Stomach smooth muscle (tissue), 2 donors: Measurements from ENCODE around the gene TBC1D20.

Source experiments
- H3K27ac ChIP-seq: one replicate; pipeline ENCODE4 v1.7.0; 2013; ENCODE audit warnings: mild to moderate bottlenecking, low read length, inconsistent platforms
- H3K27me3 ChIP-seq, 2 donors: one replicate each; pipeline ENCODE4 v1.7.0; 2013; ENCODE audit warnings: low read length in 2 of 2; ENCODE audit not compliant: insufficient read depth in 2 of 2, control insufficient read depth in 1 of 2
- H3K36me3 ChIP-seq, 2 donors: one replicate each; pipeline ENCODE4 v1.7.0; 2013; ENCODE audit warnings: low read length in 2 of 2; ENCODE audit not compliant: control insufficient read depth in 2 of 2, insufficient read depth in 2 of 2
- H3K4me1 ChIP-seq: one replicate; pipeline ENCODE4 v1.7.0; 2013; ENCODE audit warnings: low read length; ENCODE audit not compliant: control insufficient read depth, insufficient read depth
- H3K4me3 ChIP-seq, 2 donors: one replicate each; pipeline ENCODE4 v1.7.0; 2013; ENCODE audit warnings: low read length in 2 of 2
- H3K9ac ChIP-seq, 2 donors: one replicate each; pipeline ENCODE4 v1.7.0; 2013; ENCODE audit warnings: low read length in 2 of 2, mild to moderate bottlenecking in 1 of 2
- H3K9me3 ChIP-seq, 2 donors: one replicate each; pipeline ENCODE4 v1.7.0; 2013; ENCODE audit warnings: low read length in 2 of 2; ENCODE audit not compliant: control insufficient read depth in 2 of 2
- donor health status: healthy.
- donor health status: Pancreatic carcinoma.

Gene TBC1D20

DNA sequence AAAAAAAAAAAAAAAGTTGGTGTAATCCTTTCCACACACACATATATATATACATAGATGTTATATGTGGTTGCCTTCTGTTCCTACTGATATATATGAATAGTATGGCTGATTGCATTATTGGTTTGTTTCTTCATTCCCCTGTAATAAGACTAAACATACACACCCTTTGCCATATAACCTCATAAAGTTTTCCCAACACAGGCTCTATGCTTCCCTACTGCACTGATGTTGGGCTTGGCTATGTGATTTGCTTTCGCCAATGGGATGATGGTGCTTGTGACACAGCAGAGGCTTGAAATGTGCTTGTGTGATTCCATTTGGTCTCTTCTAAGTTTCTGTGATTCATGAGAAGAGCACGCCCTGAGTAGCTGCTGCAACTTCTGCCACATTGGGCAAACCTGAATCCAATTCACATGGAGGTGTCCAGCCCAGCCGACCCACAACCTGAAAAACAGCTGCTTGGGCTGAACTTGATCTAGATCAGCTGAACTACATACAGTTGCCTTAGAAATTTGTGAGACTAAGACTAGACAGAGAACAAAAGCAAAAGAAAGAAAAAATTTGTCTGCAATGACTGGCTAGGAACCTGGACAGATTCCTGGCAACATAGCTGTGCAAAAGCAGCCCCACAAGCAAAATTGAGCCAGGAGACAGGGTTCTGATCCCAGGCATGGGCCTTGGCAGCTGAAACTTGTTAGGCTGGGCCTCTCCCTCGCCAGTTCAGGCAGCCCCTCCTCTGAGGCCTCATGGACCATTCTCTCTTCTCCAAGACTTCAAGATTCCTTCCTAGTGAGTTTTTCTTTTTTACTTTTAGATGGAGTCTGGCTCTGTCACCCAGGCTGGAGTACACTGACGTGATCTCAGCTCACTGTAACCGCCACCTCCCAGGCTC, 13.4 kb upstream of the TBC1D20 start:
- no peak overlapping the region for H3K9ac ChIP-seq
- H3K4me3 ChIP-seq = no peak overlapping the region
- H3K27ac ChIP-seq = no peak overlapping the region
- H3K9me3 ChIP-seq = no peaks in the 10 kb centered on the region
- peaks cover 2 to 7% of the 10 kb centered on the region in 2 donors for H3K36me3 ChIP-seq
- H3K27me3 ChIP-seq = no peaks in the 10 kb centered on the region
- no peaks in the 10 kb centered on the region for H3K4me1 ChIP-seq

DNA sequence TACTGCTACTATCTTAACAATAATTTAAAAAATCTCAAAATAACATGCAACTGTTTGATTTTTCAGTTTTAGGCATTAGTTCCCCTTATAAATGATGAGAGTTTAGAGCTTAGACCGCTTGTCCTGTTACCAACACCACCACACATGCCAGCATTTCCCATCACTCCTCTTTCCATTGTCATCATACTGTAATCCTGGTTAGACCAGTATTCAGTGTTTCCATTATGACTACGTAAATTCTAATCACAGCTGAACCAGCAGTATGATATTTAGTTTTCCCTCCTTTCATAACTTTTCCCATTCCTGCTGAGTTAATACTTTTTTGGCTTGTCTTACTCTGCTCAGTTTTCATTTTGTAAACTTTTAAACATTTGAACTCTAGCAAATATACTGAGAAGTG, 12.2 kb upstream of the TBC1D20 start:
- Histone ChIP-seq H3K36me3 (peaks cover 2% of the 10 kb centered on the region in 2 donors), H3K27me3 (no peaks in the 10 kb centered on the region), H3K4me3 (no peak overlapping the region), H3K27ac (no peak overlapping the region), H3K4me1 (no peaks in the 10 kb centered on the region), H3K9ac (no peak overlapping the region), H3K9me3 (no peaks in the 10 kb centered on the region)

DNA sequence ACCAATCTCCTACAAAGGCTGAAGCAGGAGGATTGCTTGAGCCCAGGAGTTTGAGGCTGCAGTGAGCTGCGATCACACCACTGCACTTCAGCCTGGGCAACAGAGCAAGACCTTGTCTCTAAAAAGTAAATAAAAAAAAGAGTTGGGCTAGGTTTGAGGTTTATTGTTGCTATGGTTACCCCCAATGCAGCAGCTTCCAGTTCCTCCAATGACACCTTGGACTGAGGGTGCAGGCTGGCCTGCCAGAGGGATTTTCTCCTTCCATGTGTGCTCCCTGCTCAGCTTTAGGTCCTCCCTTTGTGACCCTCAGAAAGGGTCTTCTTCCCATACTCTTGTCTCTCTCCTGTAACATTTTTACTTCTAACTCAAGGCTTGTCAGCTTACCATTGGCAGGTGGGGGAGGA, 10.6 kb upstream of the TBC1D20 start:
- Histone ChIP-seq H3K27me3 (no peaks in the 10 kb centered on the region), H3K36me3 (peaks cover under 1 to 2% of the 10 kb centered on the region in 2 donors), H3K9me3 (no peaks in the 10 kb centered on the region), H3K9ac (no peak overlapping the region), H3K4me1 (no peaks in the 10 kb centered on the region), H3K4me3 (no peak overlapping the region), H3K27ac (no peak overlapping the region)

DNA sequence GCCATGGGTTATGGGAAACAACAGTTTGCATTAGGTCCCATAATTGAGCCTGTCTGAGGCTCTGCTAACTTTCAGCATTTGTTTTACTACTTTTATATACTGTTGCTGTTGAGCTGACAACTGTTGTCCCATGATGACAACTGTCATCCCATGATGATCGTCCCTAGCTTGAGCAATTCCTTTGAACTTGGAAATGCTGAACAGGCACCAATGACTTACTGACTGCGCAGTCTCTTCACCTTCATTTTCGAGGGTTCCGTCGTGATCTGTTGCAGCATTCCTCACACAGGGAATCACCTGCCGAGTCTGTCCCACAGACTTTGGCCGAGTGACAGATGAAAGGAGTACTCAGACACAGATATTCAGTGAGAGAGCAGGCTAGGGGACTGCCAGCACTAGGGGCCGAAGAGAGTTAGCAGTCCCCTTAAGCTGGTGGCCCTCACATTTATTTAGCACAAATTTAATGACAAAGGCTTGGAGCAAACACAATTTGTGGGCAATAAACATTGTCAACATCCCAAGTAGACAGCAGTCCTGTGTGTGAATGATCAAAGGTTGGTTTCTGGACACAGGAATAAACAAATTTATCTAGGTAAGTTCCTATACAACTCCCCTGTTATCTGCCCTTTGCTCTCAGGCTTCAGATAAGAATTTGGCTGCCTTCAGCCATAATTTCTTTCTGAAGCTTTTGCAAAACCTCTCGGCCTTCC, 10.0 kb upstream of the TBC1D20 start:
- Histone ChIP-seq H3K36me3 (peaks cover 0 to 2% of the 10 kb centered on the region in 2 donors), H3K9ac (no peak overlapping the region), H3K27me3 (no peaks in the 10 kb centered on the region), H3K4me3 (no peak overlapping the region), H3K4me1 (no peaks in the 10 kb centered on the region), H3K27ac (no peak overlapping the region), H3K9me3 (no peaks in the 10 kb centered on the region)

DNA sequence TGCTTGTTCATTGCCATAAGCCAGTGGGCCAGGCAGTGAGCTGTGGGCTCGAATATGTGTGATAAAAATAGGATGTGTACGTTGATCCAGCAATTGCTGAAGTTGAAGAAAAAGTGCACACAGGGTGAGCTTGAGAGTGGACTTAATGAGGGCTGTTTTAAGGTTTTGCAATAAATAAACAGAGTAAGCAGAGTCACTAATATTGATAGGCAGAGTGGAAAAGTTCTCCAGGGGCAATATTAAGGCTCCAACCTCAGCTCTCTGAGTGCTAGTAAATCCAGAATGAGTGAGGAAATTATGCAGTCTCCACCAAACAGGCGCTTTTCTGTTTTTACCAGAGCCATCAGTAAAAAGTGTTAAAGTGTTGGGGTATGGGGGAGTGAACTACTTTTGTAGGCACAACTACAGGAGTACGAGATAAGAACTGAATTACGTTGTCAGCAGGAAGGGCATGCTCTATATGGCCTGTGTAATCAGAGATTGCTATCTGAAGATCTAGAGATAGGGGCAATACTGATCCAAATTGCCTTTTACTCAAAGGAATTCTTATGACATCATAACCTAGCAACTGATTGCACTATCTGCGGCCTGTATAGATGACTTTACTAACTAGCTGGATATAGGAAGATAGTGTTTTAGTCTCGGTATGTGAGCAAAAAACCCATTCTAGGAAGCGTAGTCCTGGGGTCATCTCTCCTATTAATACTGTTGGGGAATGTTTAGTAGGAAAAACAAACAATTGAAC, 7.6 kb upstream of the TBC1D20 start:
- Histone ChIP-seq H3K27ac (no peak overlapping the region), H3K27me3 (no peaks in the 10 kb centered on the region), H3K4me3 (no peak overlapping the region), H3K9ac (no peak overlapping the region), H3K4me1 (no peaks in the 10 kb centered on the region), H3K9me3 (no peaks in the 10 kb centered on the region), H3K36me3 (no peaks in the 10 kb centered on the region)

DNA sequence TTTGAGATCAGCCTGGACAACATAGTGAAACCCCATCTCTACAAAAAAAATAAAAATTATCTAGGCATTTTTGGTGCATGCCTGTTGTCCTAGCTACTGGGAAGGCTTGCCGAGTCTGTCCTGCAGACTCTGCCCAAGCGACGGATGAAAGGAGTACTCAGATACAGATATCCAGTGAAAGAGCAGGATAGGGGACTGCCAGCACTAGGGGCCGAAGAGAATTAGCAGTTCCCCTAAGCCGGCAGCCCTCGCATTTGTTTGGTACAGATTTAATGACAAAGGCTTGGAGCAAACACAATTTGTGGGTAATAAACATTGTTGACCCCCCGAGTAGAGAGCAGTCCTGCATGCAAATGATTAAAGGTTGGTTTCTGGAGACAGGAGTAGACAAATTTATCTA, 5.4 kb upstream of the TBC1D20 start:
- H3K27ac ChIP-seq = no peak overlapping the region

DNA sequence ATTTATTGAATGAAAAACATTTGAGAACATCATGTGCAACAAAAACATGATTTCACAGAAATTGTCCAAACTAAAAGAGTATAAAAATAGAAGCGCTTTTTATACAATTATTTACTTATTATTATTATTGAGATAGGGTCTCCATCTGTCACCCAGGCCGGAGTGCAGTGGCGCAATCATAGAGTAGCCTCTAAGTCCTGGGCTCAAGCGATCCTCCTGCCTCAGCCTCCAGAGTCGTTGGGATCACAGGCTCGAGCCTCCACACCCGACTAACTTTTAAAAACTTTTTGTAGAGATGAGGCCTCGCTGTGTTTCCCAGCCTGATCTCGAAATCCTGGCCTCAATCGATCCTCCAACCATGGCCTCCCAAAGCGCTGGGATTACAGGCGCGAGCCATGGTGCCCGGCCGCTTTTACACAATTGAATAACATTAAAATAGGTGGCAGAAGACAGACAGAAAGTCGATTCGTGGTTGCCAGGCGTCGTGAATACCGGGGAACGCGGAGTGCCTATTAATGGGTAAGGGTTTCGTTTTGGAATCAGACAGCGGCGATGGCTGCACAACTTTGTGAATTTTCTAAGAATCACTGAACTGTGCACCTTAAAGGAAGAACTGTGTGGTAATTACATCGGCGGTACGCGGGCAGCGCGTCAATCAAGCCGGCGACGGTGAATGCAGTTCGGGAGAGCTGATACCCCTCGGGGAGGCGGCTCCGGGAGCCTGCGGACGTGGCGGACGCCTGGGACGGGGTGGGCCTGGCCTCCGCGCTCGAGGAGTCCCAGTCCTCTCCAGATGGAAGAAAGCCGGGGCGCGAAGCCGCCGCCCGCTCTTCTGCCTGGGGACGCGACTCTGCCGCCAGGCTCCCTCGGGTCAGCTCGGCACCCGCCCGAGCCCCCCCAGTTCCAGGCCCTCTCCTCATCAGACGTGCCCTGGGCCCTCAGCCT, 807 bp downstream of the TBC1D20 start:
- no peaks in the 10 kb centered on the region for H3K9me3 ChIP-seq

More for the DNA sequence above, 5.4 kb upstream of the TBC1D20 start:
- H3K27me3 ChIP-seq = no peaks in the 10 kb centered on the region
- no peak overlapping the region for H3K4me3 ChIP-seq
- H3K9me3 ChIP-seq = no peaks in the 10 kb centered on the region
- no peaks in the 10 kb centered on the region for H3K36me3 ChIP-seq
- H3K9ac ChIP-seq = no peak overlapping the region
- H3K4me1 ChIP-seq = peaks cover 3% of the 10 kb centered on the region

DNA sequence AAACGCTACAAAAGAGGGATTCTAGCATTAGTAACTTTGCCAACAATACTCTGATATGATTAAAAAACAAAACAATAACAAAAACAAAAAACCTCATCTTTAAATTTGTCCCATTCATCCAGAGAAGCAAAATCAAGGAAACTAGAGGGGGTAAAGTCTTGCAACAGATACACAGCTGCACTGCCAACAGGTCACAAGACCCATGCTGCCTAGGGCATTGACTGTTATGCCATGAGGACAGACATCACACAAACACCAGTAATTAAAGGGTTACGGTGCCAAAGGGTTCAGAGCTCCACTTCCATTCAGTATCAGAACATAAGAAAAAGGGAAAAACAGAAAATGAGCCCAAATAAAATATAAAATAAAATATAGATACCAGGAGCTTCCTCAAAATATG, 1.6 kb downstream of the TBC1D20 start:
- Histone ChIP-seq H3K4me3 (peak overlapping the region in 1 of 2 donors; percentile 9), H3K27me3 (no peaks in the 10 kb centered on the region), H3K27ac (no peak overlapping the region), H3K4me1 (peaks cover 15% of the 10 kb centered on the region), H3K36me3 (no peaks in the 10 kb centered on the region), H3K9ac (peak overlapping the region in 1 of 2 donors; percentile 47), H3K9me3 (no peaks in the 10 kb centered on the region)

More for the DNA sequence above, 807 bp downstream of the TBC1D20 start:
- Histone ChIP-seq H3K27ac (peak overlapping the region; percentile 75), H3K36me3 (no peaks in the 10 kb centered on the region), H3K27me3 (no peaks in the 10 kb centered on the region), H3K4me1 (peaks cover 15% of the 10 kb centered on the region), H3K9ac (peak overlapping the region; percentile 79 to 86), H3K4me3 (peak overlapping the region; percentile 86 to 88)

DNA sequence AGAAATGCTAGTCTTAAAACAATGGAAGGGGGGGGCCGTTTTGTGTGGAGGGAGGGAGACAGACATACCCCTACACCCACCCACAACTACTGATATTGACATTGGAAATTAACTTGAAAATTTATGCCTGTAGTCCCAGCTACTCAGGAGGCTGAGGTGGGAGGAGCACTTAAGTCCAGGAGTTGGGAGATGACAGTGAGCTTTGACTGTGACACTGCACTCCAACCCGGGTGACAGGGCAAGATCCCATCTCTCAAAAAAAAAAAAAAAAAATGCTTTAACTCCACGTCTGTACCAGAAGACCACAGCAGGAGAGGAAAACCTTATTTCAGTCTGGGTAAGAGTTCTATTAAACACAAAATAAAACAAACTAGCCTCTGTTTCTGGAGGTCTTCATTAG, 2.2 kb downstream of the TBC1D20 start:
- H3K9ac ChIP-seq = peak overlapping the region in 1 of 2 donors; percentile 47
- no peaks in the 10 kb centered on the region for H3K36me3 ChIP-seq
- no peak overlapping the region for H3K27ac ChIP-seq
- H3K4me3 ChIP-seq = peak overlapping the region in 1 of 2 donors; percentile 11
- no peaks in the 10 kb centered on the region for H3K9me3 ChIP-seq
- H3K27me3 ChIP-seq = no peaks in the 10 kb centered on the region
- H3K4me1 ChIP-seq = peaks cover 15% of the 10 kb centered on the region

DNA sequence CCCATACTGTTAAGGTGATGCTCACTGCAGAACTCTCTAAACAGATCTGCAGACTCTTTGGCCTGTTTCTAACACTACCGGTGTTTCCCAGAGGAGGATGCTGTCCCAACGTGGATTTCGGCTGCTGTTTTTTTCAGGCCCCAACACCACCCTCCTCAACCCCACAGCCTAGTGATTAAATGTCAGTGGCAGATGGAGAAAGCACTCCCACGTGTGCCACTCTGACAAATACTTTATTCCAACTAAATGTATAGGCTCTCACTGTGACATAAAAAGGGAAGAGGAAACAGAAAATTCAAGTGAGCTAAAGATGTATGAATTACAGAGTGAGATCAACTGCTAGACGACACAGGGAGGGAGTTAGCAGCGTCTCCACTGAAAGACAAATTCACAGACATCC, 3.6 kb downstream of the TBC1D20 start:
- Histone ChIP-seq H3K36me3 (no peaks in the 10 kb centered on the region), H3K4me3 (no peak overlapping the region), H3K4me1 (peaks cover 15% of the 10 kb centered on the region), H3K9me3 (no peaks in the 10 kb centered on the region), H3K9ac (peak overlapping the region in 1 of 2 donors; percentile 21), H3K27ac (no peak overlapping the region), H3K27me3 (no peaks in the 10 kb centered on the region)
